ENCODE results near the gene VOPP1.

DNA sequence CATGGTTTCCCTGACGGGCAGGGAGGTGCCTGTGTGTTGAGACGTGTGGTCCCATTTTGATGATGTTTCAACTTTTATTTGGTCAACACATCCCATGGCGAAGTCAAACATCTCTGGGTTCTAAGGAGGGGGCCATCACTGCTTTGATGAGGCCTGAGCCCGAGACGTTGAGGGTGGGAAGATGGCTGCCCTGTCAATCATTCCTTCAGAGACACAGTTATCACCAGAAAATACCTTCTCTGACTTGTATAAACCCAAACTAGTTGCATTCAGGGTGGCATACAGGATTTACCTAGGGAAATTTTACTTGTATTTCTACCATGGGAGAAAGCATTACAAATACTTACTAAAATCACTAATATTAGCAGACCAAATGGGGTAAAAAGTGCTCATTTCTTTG is 64.6 kb downstream of the VOPP1 start:
- TF ChIP-seq, protein P1, sequence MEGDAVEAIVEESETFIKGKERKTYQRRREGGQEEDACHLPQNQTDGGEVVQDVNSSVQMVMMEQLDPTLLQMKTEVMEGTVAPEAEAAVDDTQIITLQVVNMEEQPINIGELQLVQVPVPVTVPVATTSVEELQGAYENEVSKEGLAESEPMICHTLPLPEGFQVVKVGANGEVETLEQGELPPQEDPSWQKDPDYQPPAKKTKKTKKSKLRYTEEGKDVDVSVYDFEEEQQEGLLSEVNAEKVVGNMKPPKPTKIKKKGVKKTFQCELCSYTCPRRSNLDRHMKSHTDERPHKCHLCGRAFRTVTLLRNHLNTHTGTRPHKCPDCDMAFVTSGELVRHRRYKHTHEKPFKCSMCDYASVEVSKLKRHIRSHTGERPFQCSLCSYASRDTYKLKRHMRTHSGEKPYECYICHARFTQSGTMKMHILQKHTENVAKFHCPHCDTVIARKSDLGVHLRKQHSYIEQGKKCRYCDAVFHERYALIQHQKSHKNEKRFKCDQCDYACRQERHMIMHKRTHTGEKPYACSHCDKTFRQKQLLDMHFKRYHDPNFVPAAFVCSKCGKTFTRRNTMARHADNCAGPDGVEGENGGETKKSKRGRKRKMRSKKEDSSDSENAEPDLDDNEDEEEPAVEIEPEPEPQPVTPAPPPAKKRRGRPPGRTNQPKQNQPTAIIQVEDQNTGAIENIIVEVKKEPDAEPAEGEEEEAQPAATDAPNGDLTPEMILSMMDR (conservative IDR thresholded peaks at IDR 0.05; ENCODE audit: low read depth, low read length), result no peak
- TF ChIP-seq EZH2 (IDR thresholded peaks at IDR 0.05; ENCODE audit: low read length, unreplicated experiment) (no peak), EZH2phosphoT487 (IDR thresholded peaks at IDR 0.05; ENCODE audit: borderline replicate concordance, low read length) (no peak)
